HCT116 (cell line): ENCODE results near the gene CTTNBP2NL.

Experiments used
- FOSL1 ChIP-seq: IDR thresholded peaks from 2 replicates; pipeline ENCODE4 v1.6.1; 2012; ENCODE audit warnings: low read depth
- TF ChIP-seq, protein P1 (sequence below), 3 experiments: fragments of 200-600 bp in 1 of 3; sonication (generic) in 1 of 3; IDR thresholded peaks in 2 of 3; conservative IDR thresholded peaks in 1 of 3; 2 replicates each; pipeline ENCODE4 v1.5.1; 2012 to 2017; ENCODE audit warnings: low read depth in 2 of 3, low read length in 2 of 3, antibody characterized with exemption in 1 of 3, borderline replicate concordance in 1 of 3, control low read depth in 1 of 3, mild to moderate bottlenecking in 1 of 3, mixed read lengths in 1 of 3, mixed run types in 1 of 3, moderate library complexity in 1 of 3; ENCODE audit not compliant: insufficient read depth in 1 of 3

DNA sequence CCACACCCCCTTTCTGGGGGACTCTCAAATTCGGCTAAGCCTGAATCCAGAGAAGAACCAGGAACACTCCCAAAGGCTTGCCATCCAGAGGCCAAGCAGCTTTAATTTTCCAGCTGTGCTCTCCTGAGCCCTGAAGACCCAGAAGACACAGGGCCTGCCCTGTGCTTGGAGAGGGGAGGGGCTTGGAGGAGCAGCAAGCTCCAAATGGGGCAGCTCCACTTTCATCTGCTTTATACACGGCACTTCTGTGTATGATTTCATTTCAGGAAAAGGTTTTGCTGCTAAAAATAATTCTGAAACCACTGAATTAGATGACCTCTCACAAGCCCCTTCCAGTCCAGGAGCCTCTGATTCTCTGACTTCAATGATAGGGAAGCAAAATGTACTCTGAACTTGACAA, 39.2 kb upstream of the CTTNBP2NL start:
- no peak for TF ChIP-seq FOSL1
- TF ChIP-seq, protein P1, sequence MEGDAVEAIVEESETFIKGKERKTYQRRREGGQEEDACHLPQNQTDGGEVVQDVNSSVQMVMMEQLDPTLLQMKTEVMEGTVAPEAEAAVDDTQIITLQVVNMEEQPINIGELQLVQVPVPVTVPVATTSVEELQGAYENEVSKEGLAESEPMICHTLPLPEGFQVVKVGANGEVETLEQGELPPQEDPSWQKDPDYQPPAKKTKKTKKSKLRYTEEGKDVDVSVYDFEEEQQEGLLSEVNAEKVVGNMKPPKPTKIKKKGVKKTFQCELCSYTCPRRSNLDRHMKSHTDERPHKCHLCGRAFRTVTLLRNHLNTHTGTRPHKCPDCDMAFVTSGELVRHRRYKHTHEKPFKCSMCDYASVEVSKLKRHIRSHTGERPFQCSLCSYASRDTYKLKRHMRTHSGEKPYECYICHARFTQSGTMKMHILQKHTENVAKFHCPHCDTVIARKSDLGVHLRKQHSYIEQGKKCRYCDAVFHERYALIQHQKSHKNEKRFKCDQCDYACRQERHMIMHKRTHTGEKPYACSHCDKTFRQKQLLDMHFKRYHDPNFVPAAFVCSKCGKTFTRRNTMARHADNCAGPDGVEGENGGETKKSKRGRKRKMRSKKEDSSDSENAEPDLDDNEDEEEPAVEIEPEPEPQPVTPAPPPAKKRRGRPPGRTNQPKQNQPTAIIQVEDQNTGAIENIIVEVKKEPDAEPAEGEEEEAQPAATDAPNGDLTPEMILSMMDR (IDR thresholded peaks at IDR 0.05 in 2 of 3, conservative IDR thresholded peaks at IDR 0.05 in 1 of 3; ENCODE audit: borderline replicate concordance in 1 of 3, insufficient read depth in 1 of 3, low read depth in 2 of 3, low read length in 2 of 3): no peak
